Amniotic epithelial cell (primary cell): ENCODE results near the gene PIP4K2A.

Source experiments
- DNase-seq: peaks from one replicate; pipeline ENCODE4 v3.0.0-alpha.2; 2010; ENCODE audit warnings: low read depth

Gene PIP4K2A

DNA sequence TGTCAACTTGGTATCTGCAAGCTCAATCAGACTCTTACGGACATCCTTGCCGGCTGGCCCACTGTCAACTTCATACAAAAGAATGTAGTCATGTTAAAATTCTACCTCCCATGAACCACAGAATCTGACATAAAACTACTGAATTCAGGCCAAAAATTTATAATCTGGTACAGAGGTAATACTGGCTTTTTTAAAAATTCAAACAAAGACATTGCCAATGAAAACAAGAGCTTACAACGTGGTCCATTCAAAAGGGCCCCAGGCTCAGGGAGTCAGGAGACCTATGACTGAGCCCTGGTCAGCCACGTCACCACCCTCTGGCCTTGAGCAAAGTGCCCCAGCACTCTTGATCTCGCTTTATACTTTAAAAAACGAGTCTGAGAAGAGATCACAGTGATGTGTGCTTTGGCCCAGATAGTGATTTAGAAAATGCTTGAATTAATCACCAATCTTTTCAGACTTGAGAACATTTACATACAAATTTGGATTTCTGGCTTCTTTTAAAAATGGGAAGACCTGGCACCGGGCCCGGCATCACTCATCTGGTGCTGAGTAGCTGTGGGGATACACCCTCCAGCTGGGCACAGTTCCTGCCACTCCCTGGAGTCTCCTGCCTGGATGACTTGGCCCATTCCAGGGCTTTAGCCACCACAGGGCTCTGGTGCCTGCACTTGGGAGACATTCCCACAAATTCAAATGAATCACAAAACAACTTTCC is 94.1 kb downstream of the PIP4K2A start:
- DNase-seq = peak; percentile 78

DNA sequence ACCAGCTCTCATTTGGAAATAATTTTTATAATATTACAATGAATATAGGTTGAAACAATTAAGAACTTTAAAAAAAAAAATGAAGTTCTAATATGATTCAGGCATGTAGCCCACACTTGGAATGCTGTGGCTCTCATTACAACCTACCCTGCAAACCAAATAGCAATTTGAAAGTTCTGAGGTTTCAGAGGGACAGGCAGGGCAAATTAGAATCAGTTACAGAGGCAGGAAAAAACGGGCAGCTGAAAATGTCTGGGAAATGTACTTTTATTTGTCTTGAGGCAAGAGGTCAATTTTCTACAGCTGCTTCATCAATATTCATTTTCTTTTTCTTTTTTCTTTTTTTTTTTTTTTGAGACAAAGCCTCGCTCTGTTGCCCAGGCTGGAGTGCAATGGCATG is 95.3 kb downstream of the PIP4K2A start:
- DNase-seq = no peak

DNA sequence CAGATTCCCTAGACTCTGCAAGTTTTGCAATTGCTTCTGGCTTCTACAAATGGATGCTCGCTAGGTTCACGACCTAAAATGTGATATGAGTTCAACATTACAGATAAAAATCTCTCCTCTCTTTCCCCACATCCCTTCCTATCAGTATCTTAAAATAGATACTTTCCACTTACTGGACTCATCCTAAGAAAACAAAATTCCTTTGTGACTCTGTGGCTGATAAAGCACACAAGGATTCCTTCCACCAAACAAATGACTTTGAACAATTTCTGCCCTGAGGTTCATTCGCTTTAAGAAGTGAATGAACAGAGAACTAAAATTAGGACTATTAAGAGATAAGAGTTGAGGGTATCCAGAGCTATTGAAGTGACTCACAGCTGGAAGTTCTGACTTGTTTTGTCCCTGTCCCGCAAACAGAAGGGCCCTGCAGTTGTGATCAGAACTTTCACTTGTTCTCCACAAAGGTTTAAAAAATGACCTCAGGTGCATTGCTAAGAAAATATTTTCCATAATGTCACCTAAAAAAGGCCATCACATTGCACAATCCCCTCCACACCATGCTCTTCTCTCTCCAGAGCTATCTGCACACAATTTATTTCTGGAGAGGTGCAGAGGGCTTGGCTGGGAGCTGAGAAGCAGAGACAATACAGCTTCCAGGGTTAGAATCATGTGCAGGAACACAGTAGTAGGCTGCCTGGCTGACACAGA is 96.1 kb downstream of the PIP4K2A start:
- peak; percentile 85 for DNase-seq

DNA sequence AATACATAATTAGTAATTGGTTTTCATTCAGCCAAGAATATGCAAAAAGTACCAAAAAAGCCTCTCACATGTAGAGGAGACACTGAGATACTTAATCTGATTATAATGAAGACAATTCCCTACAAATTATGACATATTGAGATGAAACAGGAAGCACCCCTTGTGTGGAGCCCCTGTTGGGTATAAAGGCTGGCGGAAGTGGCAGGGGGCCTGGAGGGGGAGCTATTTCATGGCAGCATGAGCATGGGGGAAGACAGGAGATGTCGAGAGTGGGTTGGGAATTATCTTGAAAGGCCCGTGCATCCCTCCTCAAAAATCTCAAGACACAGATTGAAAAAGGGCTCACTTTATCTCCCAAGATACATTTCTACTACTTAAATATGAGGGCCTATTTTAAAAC is 96.9 kb downstream of the PIP4K2A start:
- DNase-seq = no peak

DNA sequence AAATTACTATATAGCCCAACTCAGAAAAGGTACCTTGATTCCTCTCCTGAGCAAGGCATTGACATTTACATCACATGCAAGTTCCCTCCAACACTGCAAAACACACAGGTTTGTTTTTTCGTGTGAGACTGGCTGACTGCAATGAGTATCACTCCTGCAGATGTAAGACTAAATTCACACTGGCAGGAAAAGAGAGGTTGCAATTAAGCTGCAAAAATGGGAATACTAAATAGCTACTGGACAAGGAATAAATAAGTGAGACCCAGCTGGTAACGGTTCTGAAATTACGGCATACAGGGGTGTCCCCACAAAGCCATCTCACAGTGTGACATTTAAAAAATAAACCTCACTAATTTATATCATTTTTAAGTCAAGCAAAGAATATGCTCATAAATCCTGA is 97.3 kb downstream of the PIP4K2A start:
- DNase-seq = no peak

DNA sequence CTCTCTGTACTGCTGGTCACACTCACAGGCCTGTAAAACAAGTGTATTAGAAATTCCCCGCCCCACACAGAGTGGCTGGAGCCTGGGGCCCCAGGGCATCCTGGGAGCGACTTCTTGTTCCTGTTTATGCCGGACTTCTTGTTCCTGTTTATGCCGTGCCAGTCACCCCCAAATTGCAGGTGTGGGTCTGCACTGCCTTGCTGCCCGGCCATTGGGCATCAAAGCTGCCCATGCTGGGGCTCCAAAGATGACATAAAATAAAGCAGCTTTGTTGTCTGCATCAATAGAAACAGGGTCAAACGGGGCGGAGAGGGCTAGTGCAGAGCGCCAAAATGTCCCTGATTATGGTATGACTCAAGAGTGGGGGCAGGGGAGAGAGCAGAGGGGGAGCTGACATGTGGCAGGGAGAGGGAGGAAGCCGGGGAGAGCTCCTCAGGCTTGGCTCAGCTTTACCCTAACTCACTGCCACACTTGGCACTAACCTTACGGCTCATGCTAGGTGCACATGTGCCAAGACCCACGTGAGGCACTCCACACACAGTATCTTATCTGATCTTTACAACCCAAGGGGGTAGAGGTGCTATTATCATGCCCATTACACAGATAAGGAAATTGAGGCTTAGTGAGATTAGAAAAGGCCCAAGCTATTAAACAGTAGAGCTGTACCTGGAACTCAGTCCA is 98.4 kb downstream of the PIP4K2A start:
- DNase-seq = no peak

DNA sequence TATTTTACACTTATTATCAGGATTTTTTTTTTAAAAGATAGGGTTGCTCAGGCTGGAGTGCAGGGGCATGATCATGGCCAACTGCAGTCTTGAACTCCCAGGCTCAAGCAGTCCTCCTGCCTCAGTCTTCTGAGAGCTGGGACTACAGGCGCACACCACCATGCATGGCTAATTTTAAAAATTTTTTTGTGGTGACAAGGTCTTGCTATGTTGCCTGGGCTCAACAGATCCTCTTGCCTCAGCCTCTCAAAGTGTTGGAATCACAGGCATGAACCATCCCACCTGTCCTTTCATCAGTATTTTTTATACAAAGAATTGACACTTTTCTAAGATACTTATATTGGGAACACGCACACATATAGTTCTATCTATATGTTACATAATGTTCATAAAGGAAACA is 99.3 kb downstream of the PIP4K2A start:
- DNase-seq = no peak

DNA sequence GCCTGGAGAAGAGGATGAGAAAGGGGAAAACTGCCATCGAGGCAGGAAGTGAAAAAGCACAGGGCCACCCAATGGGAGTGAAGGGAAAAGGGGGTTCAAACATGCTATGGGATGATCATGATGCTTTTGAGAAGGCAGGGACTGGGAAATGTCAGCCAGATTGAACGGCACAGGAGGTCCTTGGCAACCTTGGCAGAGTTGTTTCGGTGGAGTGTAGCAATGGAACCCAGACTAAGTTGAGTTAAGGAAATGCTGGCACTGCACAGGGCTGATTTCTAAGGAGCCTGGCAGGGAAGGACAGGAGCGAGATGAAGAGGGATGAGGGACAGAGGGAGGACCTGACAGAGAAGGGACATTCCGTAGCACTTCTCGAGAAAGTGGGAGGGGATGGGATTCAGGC is 101.4 kb downstream of the PIP4K2A start:
- no peak for DNase-seq

DNA sequence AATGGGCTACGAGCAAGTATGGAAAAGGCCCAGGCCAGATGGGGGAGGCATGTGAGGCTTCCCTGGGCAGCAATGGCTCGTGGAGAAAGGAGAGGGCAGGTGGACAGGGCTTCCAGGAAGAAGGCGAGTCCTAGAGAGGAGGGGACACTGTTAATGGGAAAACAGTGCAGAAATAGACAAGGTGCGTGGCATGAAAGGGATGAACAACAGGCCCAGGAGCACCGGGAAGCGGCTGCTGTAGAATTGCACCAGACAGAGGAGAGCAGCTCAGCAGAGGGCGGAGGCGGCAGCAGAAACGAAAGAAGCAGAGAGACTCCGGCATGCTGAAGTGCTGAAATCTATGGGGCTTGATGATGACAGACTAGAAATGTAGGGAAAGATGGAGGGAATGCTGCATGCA is 102.1 kb downstream of the PIP4K2A start:
- DNase-seq = no peak

DNA sequence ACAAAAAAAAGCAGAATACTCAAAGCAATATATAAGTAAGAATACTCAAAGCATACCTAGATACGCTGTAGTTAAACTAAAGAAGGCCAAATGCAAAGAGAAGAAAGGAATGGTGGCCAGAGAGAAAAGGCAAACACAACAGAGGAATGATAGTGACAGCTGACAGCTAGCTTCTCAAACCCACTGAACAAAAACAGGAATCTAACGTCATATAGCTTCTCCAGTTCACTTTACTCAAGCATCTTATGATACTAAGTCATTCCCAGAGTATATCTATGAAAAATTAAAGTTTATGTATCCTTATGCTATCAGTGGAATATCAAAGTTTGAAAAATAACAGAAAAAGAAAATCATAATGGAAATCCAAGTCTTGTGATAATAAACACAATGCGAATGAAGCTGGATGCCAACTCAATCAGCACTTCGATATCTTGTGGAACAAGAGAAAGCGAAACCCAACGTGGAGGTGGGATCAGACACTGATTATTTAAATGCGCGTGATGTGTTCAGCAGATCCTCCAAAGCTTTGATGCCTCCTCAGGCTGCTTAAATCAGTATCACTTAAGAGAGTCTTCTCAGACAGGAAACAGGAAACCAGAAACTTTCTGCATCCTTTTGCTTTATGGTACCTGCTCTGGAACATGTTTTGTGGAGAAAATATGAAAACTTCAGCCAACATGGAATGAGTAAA is 102.8 kb downstream of the PIP4K2A start:
- no peak for DNase-seq

DNA sequence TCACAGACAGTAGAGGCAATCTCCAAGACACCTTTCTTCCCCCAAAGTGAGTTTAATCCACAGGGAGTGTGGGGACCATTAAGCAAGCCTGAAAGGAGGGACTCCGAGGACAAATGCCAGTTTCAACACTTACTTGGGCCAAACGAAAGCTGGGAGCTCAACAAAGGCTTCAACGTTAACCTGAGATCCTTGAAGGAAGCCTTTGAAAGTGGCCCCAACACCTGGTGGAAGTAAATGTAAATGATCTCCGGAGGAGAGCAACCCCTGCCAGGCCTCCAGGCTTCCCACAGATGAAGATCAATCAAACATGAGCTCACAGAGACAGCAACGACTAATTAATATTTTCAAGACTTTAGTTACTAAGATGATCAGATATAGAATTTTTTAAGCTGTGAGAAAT is 103.8 kb downstream of the PIP4K2A start:
- DNase-seq = no peak

DNA sequence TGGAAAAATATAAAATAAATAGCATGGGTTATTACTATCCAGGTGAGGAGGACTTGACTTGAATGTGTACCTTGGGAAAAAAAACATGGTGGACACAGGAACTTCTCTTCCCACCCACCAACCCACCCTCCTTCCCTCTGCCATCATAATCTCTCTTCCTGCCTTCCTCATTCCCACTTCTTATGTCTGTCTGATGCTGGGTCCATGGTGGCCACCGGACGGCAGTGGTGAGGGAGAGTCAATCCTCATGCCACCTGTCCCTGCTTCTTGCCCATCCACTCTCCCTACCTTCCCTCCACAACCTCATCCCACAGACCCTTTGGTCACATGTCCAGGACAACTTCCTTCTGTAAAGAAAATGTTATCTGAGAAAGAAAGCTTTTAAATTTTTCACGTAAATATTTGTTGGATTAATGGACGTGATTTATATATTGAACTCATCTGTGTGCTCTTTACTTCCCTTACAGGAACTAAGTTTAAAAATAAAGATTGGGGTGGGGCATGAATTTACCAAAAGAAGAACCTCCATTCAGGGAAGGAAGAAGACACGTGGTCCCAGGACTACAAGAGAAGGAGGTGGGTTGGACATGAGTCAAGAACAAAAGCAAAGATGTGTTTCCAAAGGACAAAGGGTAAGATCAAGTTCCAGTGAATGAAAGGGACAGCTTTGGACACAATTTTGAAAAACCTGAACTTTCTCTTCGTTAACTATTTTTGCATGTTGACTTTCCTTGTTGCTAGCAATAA is 104.5 kb downstream of the PIP4K2A start:
- DNase-seq = no peak

DNA sequence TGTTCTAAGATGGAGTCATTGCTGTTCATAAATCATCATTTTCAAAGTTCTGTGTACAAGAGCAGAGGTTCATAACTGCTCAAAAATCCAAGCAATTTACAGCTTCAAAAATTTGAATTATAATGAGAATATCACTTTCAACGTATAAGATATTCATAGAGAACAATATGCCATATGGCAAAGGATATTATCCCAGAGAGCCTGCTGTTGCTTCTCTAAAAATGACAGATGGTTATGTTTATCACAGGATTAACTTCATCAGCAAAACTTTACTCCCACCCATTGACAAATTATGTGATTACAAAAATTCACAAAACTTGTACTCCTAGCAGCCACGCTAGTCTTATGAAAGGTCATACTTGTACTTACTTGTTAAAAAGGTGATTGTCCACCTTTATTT is 105.1 kb downstream of the PIP4K2A start:
- no peak for DNase-seq

DNA sequence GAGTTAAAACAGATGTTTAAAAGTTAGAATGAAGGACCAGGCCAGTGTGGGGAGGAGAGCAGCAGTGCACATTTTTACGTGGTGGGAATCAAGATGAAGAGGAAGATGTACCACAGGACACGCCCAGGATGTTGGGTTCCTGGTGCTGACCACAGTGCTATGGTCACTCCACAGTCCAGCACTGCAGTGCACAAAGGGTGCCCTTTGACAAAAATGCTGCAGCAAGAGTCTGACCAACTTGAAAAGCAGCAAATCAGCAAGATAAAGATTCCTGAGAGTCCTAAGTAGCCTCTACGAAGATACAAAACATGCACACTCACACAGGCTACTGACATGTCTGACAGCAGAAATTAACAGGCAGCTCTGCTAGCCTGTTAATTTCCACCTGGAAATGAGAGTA is 107.1 kb downstream of the PIP4K2A start:
- no peak for DNase-seq

DNA sequence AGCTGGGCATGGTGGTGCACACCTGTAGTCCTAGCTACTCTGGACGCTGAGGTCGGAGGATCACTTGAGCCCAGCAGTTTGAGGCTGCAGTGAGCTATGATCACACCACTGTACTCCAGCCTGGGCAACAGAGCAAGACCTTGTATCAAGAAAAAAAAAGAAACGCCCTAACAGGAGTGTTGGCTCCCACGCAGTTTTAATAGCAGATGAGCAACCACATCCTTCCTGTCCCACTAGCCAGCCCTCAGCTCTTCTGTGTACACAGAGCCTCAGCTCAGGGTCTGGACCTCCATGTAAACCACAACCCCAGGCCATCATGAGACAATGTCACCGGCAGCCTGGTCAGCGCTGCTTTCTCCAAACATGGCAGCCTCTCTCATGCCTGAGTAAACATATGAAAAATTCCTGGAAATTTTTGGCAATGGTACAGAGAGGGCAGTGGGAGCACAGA is 108.2 kb downstream of the PIP4K2A start:
- DNase-seq = no peak

DNA sequence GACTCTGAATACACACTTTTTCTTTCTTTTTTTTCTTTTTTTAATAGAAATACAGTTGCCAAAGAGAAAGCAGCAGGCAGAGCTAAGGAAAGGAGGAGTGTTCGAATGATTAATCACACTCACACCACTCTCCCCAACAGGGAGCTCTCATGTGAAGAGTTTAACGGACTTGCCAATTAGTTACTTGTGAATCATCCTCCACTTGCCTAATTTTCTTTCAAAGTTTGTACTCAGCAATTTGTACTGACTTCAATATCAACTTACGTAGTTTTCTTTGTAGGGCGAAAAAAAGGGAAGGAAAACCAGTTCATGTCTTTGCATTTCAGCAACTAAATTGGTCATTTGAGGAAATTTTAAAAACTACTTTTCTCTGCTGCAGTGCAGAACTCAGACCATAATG is 109.2 kb downstream of the PIP4K2A start:
- peak; percentile 63 for DNase-seq

DNA sequence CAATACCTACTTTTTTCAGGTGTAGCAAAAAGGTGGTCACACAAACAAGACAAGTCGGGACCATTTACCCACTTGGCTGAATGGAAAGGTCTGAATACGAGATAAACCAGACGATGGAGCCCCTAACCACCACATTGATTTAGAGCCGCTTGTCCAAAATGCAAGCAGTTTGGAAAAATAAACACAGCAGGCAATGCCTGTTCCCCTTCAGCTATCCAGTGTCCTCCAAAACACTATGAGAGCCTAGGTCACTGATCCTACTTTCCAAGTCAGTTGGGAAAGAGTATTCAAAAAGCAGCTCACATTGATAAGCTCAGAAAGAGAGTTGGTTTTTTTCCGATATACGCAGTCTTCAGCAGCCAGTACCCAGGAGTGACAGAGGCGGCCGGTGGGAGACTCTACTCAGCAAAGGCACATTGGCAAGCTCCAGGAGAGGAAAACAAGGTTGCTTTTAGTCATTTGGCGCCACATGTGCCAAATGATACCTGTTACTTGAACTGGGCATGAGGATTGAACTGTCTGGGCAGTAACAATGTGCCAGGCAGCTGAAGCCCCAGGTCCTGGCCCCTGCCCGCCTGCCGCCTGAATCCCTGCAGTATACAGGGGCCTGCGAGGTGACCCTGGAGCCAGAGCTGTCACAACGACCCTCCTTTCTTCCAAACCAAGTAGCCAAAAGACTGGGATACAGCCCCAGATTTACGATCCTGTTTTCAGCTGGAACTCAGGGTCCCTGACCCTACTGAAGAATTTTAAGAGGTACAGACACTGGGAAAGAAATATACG is 109.8 kb downstream of the PIP4K2A start:
- DNase-seq = no peak

DNA sequence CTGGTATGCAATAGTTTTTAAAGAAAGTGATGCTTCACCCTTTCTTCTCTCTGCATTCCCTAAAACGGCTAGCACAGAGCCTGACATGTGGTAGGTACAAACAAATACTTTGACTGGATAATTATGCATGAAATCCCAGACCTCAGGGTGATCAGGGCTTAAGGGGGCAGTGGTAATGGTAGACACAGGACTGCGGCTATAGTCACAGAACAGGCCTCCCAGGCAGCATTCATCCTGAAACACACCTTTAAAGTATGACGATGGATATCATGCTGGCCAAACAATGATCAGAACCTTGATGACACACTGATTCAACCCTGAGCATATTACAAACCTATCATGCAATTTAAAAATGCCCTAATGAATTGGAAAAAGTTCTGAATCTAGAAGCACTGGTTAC is 110.8 kb downstream of the PIP4K2A start:
- DNase-seq = no peak

DNA sequence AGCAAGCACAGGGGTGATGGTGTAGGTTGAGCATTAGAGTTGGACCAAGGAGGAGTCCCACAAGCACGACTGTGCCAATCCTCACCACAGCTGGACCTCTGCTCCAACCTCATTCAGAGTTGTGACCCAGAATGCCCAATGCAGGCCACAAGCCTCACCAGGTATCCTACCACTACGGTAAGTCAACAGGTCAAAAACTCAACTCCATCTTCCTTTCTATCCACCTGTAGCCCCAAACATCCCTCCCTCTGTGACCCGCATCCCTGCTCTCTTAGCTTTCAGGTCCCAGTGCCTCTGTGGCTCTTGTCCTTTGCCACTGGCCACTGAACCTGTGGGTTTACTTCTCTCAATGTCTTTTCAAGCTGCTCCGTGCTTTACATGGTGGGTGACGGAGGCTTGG is 112.8 kb downstream of the PIP4K2A start:
- DNase-seq = no peak

DNA sequence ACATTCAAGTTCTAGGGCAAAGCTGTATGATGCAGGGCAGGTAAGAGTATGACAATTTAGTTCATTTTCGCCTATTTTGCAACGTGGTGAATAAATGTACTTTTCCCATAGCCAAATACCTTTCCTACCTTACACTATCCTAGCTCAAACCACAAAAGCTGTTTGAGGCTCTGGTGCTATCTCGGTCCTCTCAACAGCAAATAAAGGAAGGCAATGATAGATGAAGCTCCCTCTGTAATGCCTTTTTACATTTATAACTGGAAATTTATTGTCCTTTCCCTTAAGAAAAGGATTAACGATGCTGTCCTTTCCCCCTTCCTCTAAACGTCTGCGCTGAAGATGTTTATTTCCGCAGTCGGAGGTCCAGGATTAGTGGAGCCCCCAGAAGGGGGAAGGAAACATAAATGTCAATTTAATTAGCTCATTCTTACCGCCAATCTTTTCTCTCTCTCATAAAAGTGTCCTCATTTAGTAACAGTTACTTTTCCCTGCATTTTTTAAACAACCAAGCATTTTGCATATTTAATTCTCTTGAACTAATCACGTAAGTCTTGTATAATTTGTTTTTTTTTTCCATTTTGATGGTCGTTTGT is 114.6 kb downstream of the PIP4K2A start:
- DNase-seq = peak; percentile 16
